ENCODE measurements around the gene SHROOM3. TPM values are rescaled to one million over a fixed set of nuclear protein-coding genes. Genes with fewer than 3 reads are reported as not detected.
A peak's percentile ranks its signal among the peaks of the same experiment; 100 is the strongest.

Gene SHROOM3
- total RNA-seq, 1 experiment from 2014 or later = 27.6 TPM

- Mint-ChIP-seq H3K4me3 (no peak overlapping the region), H3K4me1 (peaks cover 6 to 8% of the 10 kb centered on the region in 2 experiments), H3K27ac (peak overlapping the region in 1 of 3 experiments; percentile 2; a peak in 1 of 7 replicates), H3K36me3 (ENCODE audit: insufficient read depth in 1 of 3, low read depth in 3 of 3) (no peaks in the 10 kb centered on the region), H3K27me3 (ENCODE audit: low read depth) (no peaks in the 10 kb centered on the region; the same call in 1 of the 2 replicates), H3K9me3 (no peaks in the 10 kb centered on the region)
- no peaks in the 10 kb centered on the region for H3K79me2 ChIP-seq (ENCODE audit: insufficient read depth, low read length)
- DNase-seq = no peak
- H3K9me3 ChIP-seq (ENCODE audit: control insufficient read depth, low read depth, low read length) = no peaks in the 10 kb centered on the region
- no peak overlapping the region for H2BK5ac ChIP-seq (ENCODE audit: insufficient read length, low read length)
- no peak overlapping the region for H3K9ac ChIP-seq (ENCODE audit: extremely low read depth, insufficient read length, low read length)
- no peaks in the 10 kb centered on the region for H3K4me1 ChIP-seq (ENCODE audit: insufficient read depth, low read length)
- H3K23ac ChIP-seq (ENCODE audit: insufficient read length, low read depth, low read length) = no peak overlapping the region
- H2BK20ac ChIP-seq (ENCODE audit: low read depth, low read length, poor library complexity, severe bottlenecking) = no peak overlapping the region
- no peak overlapping the region for H2BK12ac ChIP-seq (ENCODE audit: insufficient read length, low read depth, low read length)
- no peaks in the 10 kb centered on the region for H4K20me1 ChIP-seq (ENCODE audit: control insufficient read depth, insufficient read depth, insufficient read length)
- H4K8ac ChIP-seq (replicated peaks; ENCODE audit: insufficient read length, low read depth, low read length) = no peak overlapping the region
- H2BK15ac ChIP-seq (ENCODE audit: low read depth, low read length) = no peak overlapping the region
- H3K27ac ChIP-seq (ENCODE audit: insufficient read length, low read depth, low read length) = no peak overlapping the region
- no peak overlapping the region for H4K5ac ChIP-seq (ENCODE audit: insufficient read length, low read depth, low read length)
- H2AFZ ChIP-seq (ENCODE audit: low read length) = no peak overlapping the region
- no peaks in the 10 kb centered on the region for H3K79me1 ChIP-seq (ENCODE audit: insufficient read depth, low read depth, low read length, poor library complexity, severe bottlenecking)
- H4K91ac ChIP-seq (ENCODE audit: insufficient read length, low read depth, low read length) = no peak overlapping the region
- H3K27me3 ChIP-seq (ENCODE audit: insufficient read depth, low read length) = no peaks in the 10 kb centered on the region
- TF ChIP-seq, protein P1, sequence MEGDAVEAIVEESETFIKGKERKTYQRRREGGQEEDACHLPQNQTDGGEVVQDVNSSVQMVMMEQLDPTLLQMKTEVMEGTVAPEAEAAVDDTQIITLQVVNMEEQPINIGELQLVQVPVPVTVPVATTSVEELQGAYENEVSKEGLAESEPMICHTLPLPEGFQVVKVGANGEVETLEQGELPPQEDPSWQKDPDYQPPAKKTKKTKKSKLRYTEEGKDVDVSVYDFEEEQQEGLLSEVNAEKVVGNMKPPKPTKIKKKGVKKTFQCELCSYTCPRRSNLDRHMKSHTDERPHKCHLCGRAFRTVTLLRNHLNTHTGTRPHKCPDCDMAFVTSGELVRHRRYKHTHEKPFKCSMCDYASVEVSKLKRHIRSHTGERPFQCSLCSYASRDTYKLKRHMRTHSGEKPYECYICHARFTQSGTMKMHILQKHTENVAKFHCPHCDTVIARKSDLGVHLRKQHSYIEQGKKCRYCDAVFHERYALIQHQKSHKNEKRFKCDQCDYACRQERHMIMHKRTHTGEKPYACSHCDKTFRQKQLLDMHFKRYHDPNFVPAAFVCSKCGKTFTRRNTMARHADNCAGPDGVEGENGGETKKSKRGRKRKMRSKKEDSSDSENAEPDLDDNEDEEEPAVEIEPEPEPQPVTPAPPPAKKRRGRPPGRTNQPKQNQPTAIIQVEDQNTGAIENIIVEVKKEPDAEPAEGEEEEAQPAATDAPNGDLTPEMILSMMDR (conservative IDR thresholded peaks at IDR 0.05) = no peak
- no peak overlapping the region for H2AK5ac ChIP-seq (ENCODE audit: insufficient read length, low read length)
- no peak overlapping the region for H3K4me2 ChIP-seq (ENCODE audit: insufficient read depth, insufficient read length, low read length)
- H3K23me2 ChIP-seq (ENCODE audit: insufficient read length, low read depth, low read length, poor library complexity, severe bottlenecking) = no peaks in the 10 kb centered on the region
- H3K56ac ChIP-seq (ENCODE audit: insufficient read length, low read depth, low read length) = no peak overlapping the region
- H3K14ac ChIP-seq (ENCODE audit: insufficient read depth, low read length) = no peak overlapping the region
- no peak overlapping the region for H2BK120ac ChIP-seq (ENCODE audit: low read depth, low read length, poor library complexity, severe bottlenecking)
- H3T11ph ChIP-seq (ENCODE audit: low read length) = no peak overlapping the region
- no CpG with 5 or more reads among the region's 5 CpGs for WGBS (ENCODE audit: extremely low coverage, insufficient read length, low lambda C conversion rate)
- no peak overlapping the region for H3K4ac ChIP-seq (ENCODE audit: low read depth, low read length)
- H3K18ac ChIP-seq (ENCODE audit: insufficient read length, low read depth, low read length) = no peak overlapping the region
Observed at GRCh38 chr4:76407440-76408119, 27.4 kb upstream of the SHROOM3 start.
